Trophoblast cell (in vitro differentiated cells and primary cell): ENCODE data around the gene CABCOCO1.

Experiments
- DNase-seq, 2 donors: peaks; one replicate each; pipeline ENCODE4 v3.0.0-alpha.2; 2016
- H2AFZ ChIP-seq: 2 replicates; pipeline ENCODE4 v1.6.1; 2013; ENCODE audit warnings: low read length, moderate library complexity, mild to moderate bottlenecking; ENCODE audit not compliant: insufficient read depth, poor library complexity
- H2AK5ac ChIP-seq: 2 replicates; pipeline ENCODE4 v1.6.1; 2013; ENCODE audit warnings: mild to moderate bottlenecking, low read length
- H2BK120ac ChIP-seq: 2 replicates; pipeline ENCODE4 v1.6.1; 2013; ENCODE audit warnings: low read length, mild to moderate bottlenecking, moderate library complexity; ENCODE audit not compliant: insufficient read depth, poor library complexity
- H2BK12ac ChIP-seq: 2 replicates; pipeline ENCODE4 v1.6.1; 2013; ENCODE audit warnings: mild to moderate bottlenecking, low read length, moderate library complexity
- H2BK5ac ChIP-seq: 2 replicates; pipeline ENCODE4 v1.6.1; 2013; ENCODE audit warnings: low read length, low read depth, moderate library complexity, mild to moderate bottlenecking; ENCODE audit not compliant: poor library complexity
- H3K14ac ChIP-seq: 2 replicates; pipeline ENCODE4 v1.6.1; 2013; ENCODE audit warnings: mild to moderate bottlenecking, low read length
- H3K18ac ChIP-seq: 2 replicates; pipeline ENCODE4 v1.6.1; 2013; ENCODE audit warnings: mild to moderate bottlenecking, low read length
- H3K23ac ChIP-seq: 2 replicates; pipeline ENCODE4 v1.6.1; 2013; ENCODE audit warnings: low read length
- H3K27ac ChIP-seq: 2 replicates; pipeline ENCODE4 v1.5.1; 2013; ENCODE audit warnings: low read depth, mild to moderate bottlenecking, inconsistent platforms, low read length, moderate library complexity
- H3K27me3 ChIP-seq: 2 replicates; pipeline ENCODE4 v1.6.1; 2013; ENCODE audit warnings: inconsistent platforms, mild to moderate bottlenecking, low read length, moderate library complexity; ENCODE audit not compliant: insufficient read depth
- H3K36me3 ChIP-seq, 2 experiments: 1 replicate in 1 of 2; 2 replicates in 1 of 2; pipeline ENCODE4 v1.6.1; 2013; ENCODE audit warnings: low read length in 2 of 2, mild to moderate bottlenecking in 2 of 2, moderate library complexity in 1 of 2; ENCODE audit not compliant: insufficient read depth in 2 of 2, control insufficient read depth in 1 of 2
- H3K4ac ChIP-seq: 2 replicates; pipeline ENCODE4 v1.6.1; 2013; ENCODE audit warnings: low read depth, mild to moderate bottlenecking, low read length, moderate library complexity
- H3K4me1 ChIP-seq, 2 experiments: 1 replicate in 1 of 2; 2 replicates in 1 of 2; pipeline ENCODE4 v1.6.1; 2013; ENCODE audit warnings: low read length in 2 of 2, mild to moderate bottlenecking in 2 of 2, moderate library complexity in 1 of 2; ENCODE audit not compliant: insufficient read depth in 2 of 2, control insufficient read depth in 1 of 2
- H3K4me2 ChIP-seq: 2 replicates; pipeline ENCODE4 v1.6.1; 2013; ENCODE audit warnings: inconsistent platforms, mild to moderate bottlenecking, low read length, moderate library complexity
- H3K4me3 ChIP-seq: 2 replicates; pipeline ENCODE4 v1.5.1; 2013; ENCODE audit warnings: mild to moderate bottlenecking, low read depth, low read length, inconsistent platforms
- H3K79me1 ChIP-seq: one replicate; pipeline ENCODE4 v1.6.1; 2013; ENCODE audit warnings: low read length
- H3K79me2 ChIP-seq: 2 replicates; pipeline ENCODE4 v1.6.1; 2013; ENCODE audit warnings: low read length, mild to moderate bottlenecking; ENCODE audit not compliant: control insufficient read depth, insufficient read depth, poor library complexity
- H3K9ac ChIP-seq: 2 replicates; pipeline ENCODE4 v1.6.1; 2013; ENCODE audit warnings: mild to moderate bottlenecking, low read length
- H3K9me3 ChIP-seq: 2 replicates; pipeline ENCODE4 v1.6.1; 2013; ENCODE audit warnings: low read depth, mild to moderate bottlenecking, control low read depth, inconsistent platforms, low read length; ENCODE audit not compliant: insufficient read depth
- H4K12ac ChIP-seq: 2 replicates; pipeline ENCODE4 v1.6.1; 2013; ENCODE audit warnings: low read depth, mild to moderate bottlenecking, low read length, moderate library complexity
- H4K8ac ChIP-seq: 2 replicates; pipeline ENCODE4 v1.6.1; 2013; ENCODE audit warnings: low read depth, mild to moderate bottlenecking, low read length, moderate library complexity
- H4K91ac ChIP-seq: one replicate; pipeline ENCODE4 v1.6.1; 2013; ENCODE audit warnings: low read depth, mild to moderate bottlenecking, low read length, moderate library complexity
- WGBS: extraction: QIAGEN DNeasy Blood & Tissue Kit; methylation state at CpG from one replicate; pipeline ENCODE4 v1.1.7; 2013; ENCODE audit warnings: missing lambda C conversion rate; ENCODE audit not compliant: insufficient read length, insufficient coverage; ENCODE audit errors: extremely low coverage; 5-methylcytosine and 5-hydroxymethylcytosine counted together

CABCOCO1 gene

DNA sequence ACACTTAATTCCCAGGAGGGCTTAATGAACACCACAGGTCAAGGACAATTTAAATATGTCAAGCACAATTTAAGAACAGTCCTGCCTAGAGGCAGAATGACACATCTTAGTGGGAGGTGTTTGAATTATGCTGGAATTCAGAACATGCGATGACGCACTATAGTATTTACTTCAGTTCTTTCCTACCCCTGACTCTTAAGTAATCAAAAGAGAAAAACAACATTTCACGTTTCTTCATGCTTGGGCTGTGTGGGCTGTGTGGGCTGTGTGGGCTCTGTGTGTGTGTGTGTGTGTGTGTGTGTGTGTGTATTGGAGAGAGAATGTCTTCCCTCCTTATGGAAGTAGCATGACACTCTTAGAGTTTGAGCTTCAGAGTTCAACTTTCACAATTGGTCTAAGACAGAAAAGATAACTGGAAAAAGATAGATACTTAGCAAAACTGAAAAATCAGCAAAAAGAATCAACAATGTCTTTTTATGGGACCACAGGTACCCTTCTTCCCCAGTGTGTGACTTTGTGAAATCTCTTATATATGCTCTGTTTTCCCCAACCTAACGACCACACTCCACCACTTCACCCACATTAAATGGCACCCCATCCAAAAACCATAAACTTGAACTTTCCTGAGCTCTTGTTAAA is 33.7 kb upstream of the CABCOCO1 start:
- peak; percentile 80 to 97 for DNase-seq
- no peaks in the 10 kb centered on the region for H3K36me3 ChIP-seq
- H2BK120ac ChIP-seq: no peak overlapping the region
- H3K4ac ChIP-seq: no peak overlapping the region
- H3K9me3 ChIP-seq: peaks cover 2% of the 10 kb centered on the region
- no peaks in the 10 kb centered on the region for H3K79me1 ChIP-seq
- H3K14ac ChIP-seq: no peak overlapping the region
- no peak overlapping the region for H3K18ac ChIP-seq
- H2BK12ac ChIP-seq: no peak overlapping the region
- WGBS: no CpG with 5 or more reads among the region's 4 CpGs
- H2AK5ac ChIP-seq: no peak overlapping the region
- H3K79me2 ChIP-seq: no peaks in the 10 kb centered on the region
- H3K4me3 ChIP-seq: no peak overlapping the region
- H4K91ac ChIP-seq: no peak overlapping the region
- H4K12ac ChIP-seq: no peak overlapping the region
- no peak overlapping the region for H2AFZ ChIP-seq
- no peak overlapping the region for H3K23ac ChIP-seq
- H3K9ac ChIP-seq: no peak overlapping the region
- H3K27ac ChIP-seq: no peak overlapping the region
- no peak overlapping the region for H2BK5ac ChIP-seq
- no peaks in the 10 kb centered on the region for H3K27me3 ChIP-seq
- H4K8ac ChIP-seq: no peak overlapping the region
- no peaks in the 10 kb centered on the region for H3K4me1 ChIP-seq
- no peak overlapping the region for H3K4me2 ChIP-seq

DNA sequence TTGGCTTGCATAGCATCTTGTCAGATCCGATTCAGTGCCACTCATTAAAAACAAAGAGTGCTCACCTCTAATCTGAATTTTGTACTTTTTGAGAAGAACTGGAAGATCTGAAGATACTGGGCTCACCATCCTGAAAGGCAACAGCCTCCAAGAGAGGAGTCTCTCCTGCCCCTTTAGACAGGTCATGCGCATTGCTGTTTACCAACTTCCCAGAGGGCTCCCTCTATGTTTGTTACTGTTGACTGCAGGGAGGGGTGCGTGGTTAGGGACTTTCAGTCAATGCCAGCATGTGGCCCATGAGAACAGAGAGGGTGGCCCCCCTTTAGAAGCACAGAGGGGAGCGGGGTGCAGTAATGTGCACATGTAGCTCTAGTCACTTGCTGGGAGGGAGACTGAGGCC is 33.2 kb upstream of the CABCOCO1 start:
- H3K79me1 ChIP-seq: no peaks in the 10 kb centered on the region
- H2BK120ac ChIP-seq: no peak overlapping the region
- no peak overlapping the region for H3K23ac ChIP-seq
- H4K91ac ChIP-seq: no peak overlapping the region
- no CpG with 5 or more reads among the region's 4 CpGs for WGBS
- H3K9me3 ChIP-seq: peaks cover 2% of the 10 kb centered on the region
- H2BK5ac ChIP-seq: no peak overlapping the region
- no peak overlapping the region for H2AK5ac ChIP-seq
- no peaks in the 10 kb centered on the region for H3K79me2 ChIP-seq
- no peak for DNase-seq
- H3K4me2 ChIP-seq: no peak overlapping the region
- no peak overlapping the region for H4K8ac ChIP-seq
- H3K9ac ChIP-seq: no peak overlapping the region
- H3K4me3 ChIP-seq: no peak overlapping the region
- no peak overlapping the region for H3K14ac ChIP-seq
- H3K4me1 ChIP-seq: no peaks in the 10 kb centered on the region
- no peaks in the 10 kb centered on the region for H3K36me3 ChIP-seq
- no peak overlapping the region for H2AFZ ChIP-seq
- H3K27ac ChIP-seq: no peak overlapping the region
- no peak overlapping the region for H3K18ac ChIP-seq
- no peaks in the 10 kb centered on the region for H3K27me3 ChIP-seq
- no peak overlapping the region for H2BK12ac ChIP-seq
- H4K12ac ChIP-seq: no peak overlapping the region
- H3K4ac ChIP-seq: no peak overlapping the region

DNA sequence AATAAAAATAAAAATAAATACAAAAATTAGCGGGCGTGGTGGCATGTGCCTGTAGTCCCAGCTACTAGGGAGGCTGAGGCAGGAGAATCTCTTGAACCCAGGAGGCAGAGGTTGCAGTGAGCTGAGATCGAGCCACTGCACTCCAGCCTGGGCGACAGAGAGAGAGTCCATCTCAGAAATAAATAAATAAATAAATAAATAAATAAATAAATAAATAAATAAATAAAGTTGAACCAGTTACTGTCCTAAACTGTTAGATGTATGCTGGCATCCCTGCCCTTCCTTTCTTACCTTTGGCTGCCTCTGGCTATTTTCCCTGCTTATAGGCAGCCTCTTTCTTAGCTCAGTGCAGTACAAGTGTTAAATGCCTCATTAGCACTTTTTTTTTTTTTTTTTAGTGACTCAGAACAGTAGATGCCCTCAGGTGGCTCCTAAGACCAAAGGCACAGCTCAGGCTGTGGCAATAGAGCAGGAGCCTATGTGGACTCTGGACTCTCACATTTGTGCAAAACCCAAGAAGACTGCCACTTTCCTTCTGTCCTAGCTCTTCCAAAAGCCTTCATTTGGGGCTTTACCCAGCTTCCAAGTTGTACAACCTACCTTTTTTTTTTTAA is 30.6 kb upstream of the CABCOCO1 start:
- Histone ChIP-seq H3K9ac (no peak overlapping the region), H4K8ac (no peak overlapping the region), H2BK5ac (no peak overlapping the region), H3K23ac (no peak overlapping the region), H2AFZ (no peak overlapping the region), H2BK120ac (no peak overlapping the region), H3K4me3 (no peak overlapping the region), H3K9me3 (no peaks in the 10 kb centered on the region), H3K27ac (no peak overlapping the region), H3K36me3 (no peaks in the 10 kb centered on the region), H4K12ac (no peak overlapping the region), H3K4me1 (no peaks in the 10 kb centered on the region), H3K18ac (no peak overlapping the region), H3K79me1 (no peaks in the 10 kb centered on the region), H3K4ac (no peak overlapping the region), H3K27me3 (no peaks in the 10 kb centered on the region), H4K91ac (no peak overlapping the region), H2BK12ac (no peak overlapping the region), H3K4me2 (no peak overlapping the region), H3K14ac (no peak overlapping the region), H2AK5ac (no peak overlapping the region), H3K79me2 (no peaks in the 10 kb centered on the region)
- no CpG with 5 or more reads among the region's 4 CpGs for WGBS
- peak; percentile 27 to 55 for DNase-seq

DNA sequence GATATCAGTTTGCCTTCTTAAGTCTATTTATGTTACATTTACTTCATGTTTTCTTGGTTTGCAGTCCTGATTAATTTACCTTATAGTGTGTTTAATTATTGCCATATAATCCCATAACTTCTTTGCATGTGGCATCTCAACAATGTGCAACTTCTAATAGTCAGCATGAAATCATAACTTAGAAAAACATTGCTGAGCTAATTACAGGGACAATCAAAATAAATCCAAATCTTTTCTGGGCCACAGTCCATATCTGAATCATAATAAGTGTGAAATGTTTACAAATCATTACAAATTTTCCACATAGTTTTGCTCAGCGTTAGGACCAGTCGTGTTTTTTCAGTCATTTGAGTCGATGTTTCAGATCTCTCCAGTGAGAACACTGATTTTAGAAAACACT is 29.1 kb upstream of the CABCOCO1 start:
- Histone ChIP-seq H2BK120ac (no peak overlapping the region), H3K27ac (no peak overlapping the region)

More for the DNA sequence above, 29.1 kb upstream of the CABCOCO1 start:
- H3K14ac ChIP-seq: no peak overlapping the region
- H3K79me1 ChIP-seq: no peaks in the 10 kb centered on the region
- H3K27me3 ChIP-seq: no peaks in the 10 kb centered on the region
- DNase-seq: no peak
- H3K9me3 ChIP-seq: no peaks in the 10 kb centered on the region
- H2AFZ ChIP-seq: no peak overlapping the region
- no peak overlapping the region for H4K91ac ChIP-seq
- no peaks in the 10 kb centered on the region for H3K4me1 ChIP-seq
- H3K23ac ChIP-seq: no peak overlapping the region
- H3K4me3 ChIP-seq: no peak overlapping the region
- H3K18ac ChIP-seq: no peak overlapping the region
- no peak overlapping the region for H2AK5ac ChIP-seq
- H3K4me2 ChIP-seq: no peak overlapping the region
- no peaks in the 10 kb centered on the region for H3K36me3 ChIP-seq
- WGBS: no CpG with 5 or more reads among the region's 3 CpGs
- H3K79me2 ChIP-seq: no peaks in the 10 kb centered on the region
- H3K4ac ChIP-seq: no peak overlapping the region
- H2BK12ac ChIP-seq: no peak overlapping the region
- H4K12ac ChIP-seq: no peak overlapping the region
- no peak overlapping the region for H2BK5ac ChIP-seq
- H3K9ac ChIP-seq: no peak overlapping the region
- no peak overlapping the region for H4K8ac ChIP-seq
